ENCODE data around the gene PPARGC1A.

The PPARGC1A gene

GRCh38 chr4:23835774-23836478, 53.9 kb downstream of the PPARGC1A start:
- no peak for DNase-seq

GRCh38 chr4:23828779-23829178, 61.1 kb downstream of the PPARGC1A start:
- DNase-seq, result no peak

GRCh38 chr4:23828020-23828715, 61.7 kb downstream of the PPARGC1A start:
- no peak for DNase-seq

GRCh38 chr4:23822181-23822580, 67.7 kb downstream of the PPARGC1A start:
- no peak for DNase-seq

GRCh38 chr4:23819041-23819511, 70.8 kb downstream of the PPARGC1A start:
- peak; percentile 36 for DNase-seq

GRCh38 chr4:23818097-23818885, 71.6 kb downstream of the PPARGC1A start:
- DNase-seq, result no peak

- no peak for DNase-seq
Observed at GRCh38 chr4:23814996-23815660, 74.7 kb downstream of the PPARGC1A start.

GRCh38 chr4:23814587-23814986, 75.3 kb downstream of the PPARGC1A start:
- no peak for DNase-seq

- DNase-seq, result no peak
Observed at GRCh38 chr4:23811161-23811560, 78.7 kb downstream of the PPARGC1A start.

GRCh38 chr4:23805450-23805851, 84.4 kb downstream of the PPARGC1A start:
- DNase-seq, result no peak

GRCh38 chr4:23789762-23790161, 100.1 kb downstream of the PPARGC1A start:
- DNase-seq, result no peak

- no peak for DNase-seq
Observed at GRCh38 chr4:23788460-23788859, 101.4 kb downstream of the PPARGC1A start.

- DNase-seq, result no peak
Observed at GRCh38 chr4:23788027-23788426, 101.8 kb downstream of the PPARGC1A start.

GRCh38 chr4:23782778-23783437, 106.9 kb downstream of the PPARGC1A start:
- DNase-seq, result no peak

- no peak for DNase-seq
Observed at GRCh38 chr4:23779839-23780238, 110.0 kb downstream of the PPARGC1A start.

GRCh38 chr4:23779422-23779821, 110.4 kb downstream of the PPARGC1A start:
- no peak for DNase-seq

- DNase-seq, result no peak
Observed at GRCh38 chr4:23775694-23776093, 114.2 kb downstream of the PPARGC1A start.

- no peak for DNase-seq
Observed at GRCh38 chr4:23774909-23775308, 114.9 kb downstream of the PPARGC1A start.

GRCh38 chr4:23773884-23774636, 115.8 kb downstream of the PPARGC1A start:
- no peak for DNase-seq

- DNase-seq, result no peak
Observed at GRCh38 chr4:23770011-23770410, 119.8 kb downstream of the PPARGC1A start.

- DNase-seq, result no peak
Observed at GRCh38 chr4:23769406-23769805, 120.4 kb downstream of the PPARGC1A start.

- no peak for DNase-seq
Observed at GRCh38 chr4:23768541-23768940, 121.3 kb downstream of the PPARGC1A start.
